HepG2 (cell line): ENCODE data around the gene SPECC1L. TPM values are rescaled to one million over a fixed set of nuclear protein-coding genes. Genes with fewer than 3 reads are reported as not detected.

Source experiments
- ATAC-seq: fragments of 200-7000 bp; cut with Tn5 transposase; 3 replicates; pipeline ENCODE4 v1.9.1; 2020; ENCODE audit warnings: mild to moderate bottlenecking, moderate library complexity
- BruUV-seq: library from RNA; stranded (reverse); fragments of 400-500 nt; replicated peaks from 2 replicates; lab custom pipeline; 2021; lab: Mats Ljungman, UMichigan
- CTCF ChIA-PET: fragments of 300-600 bp; formaldehyde crosslinking; extraction: SDS; loops from one replicate; lab custom pipeline; 2021; ENCODE audit warnings: low total read pairs, inconsistent platforms, low intra/inter-chr PET ratio; lab: Yijun Ruan, JAX
- POLR2A ChIA-PET: fragments of 350-600 bp; sonication (Branson Sonifier 250); formaldehyde crosslinking; loops from one replicate; lab custom pipeline; 2020; ENCODE audit warnings: antibody characterized with exemption, inconsistent platforms; lab: Yijun Ruan, JAX
- DNase-seq: peaks from one replicate; pipeline ENCODE4 v3.0.0-alpha.2; 2015; ENCODE audit warnings: low spot score
- FAIRE-seq: peaks from 3 replicates; lab custom pipeline; 2011; peaks lifted over from hg19 to GRCh38; lab: Jason Lieb, UNC
- H2AFZ ChIP-seq: one replicate; pipeline ENCODE4 v1.6.1; 2011; ENCODE audit warnings: low read length, inconsistent platforms
- H3K27ac ChIP-seq: fragments of 300-600 bp; 3 replicates; pipeline ENCODE4 v1.8.0; 2011; ENCODE audit warnings: mixed run types, mild to moderate bottlenecking, mixed read lengths, low read length, inconsistent platforms; ENCODE audit not compliant: insufficient read depth; ENCODE audit errors: extremely low read length
- H3K27me3 ChIP-seq, 2 experiments: fragments of 200-600 bp in 1 of 2; 2 replicates in 1 of 2; 3 replicates in 1 of 2; pipeline versions ENCODE4 v1.6.0 to v1.8.0; 2011; ENCODE audit warnings: low read length in 2 of 2, mild to moderate bottlenecking in 2 of 2, moderate library complexity in 2 of 2, inconsistent platforms in 1 of 2; ENCODE audit not compliant: insufficient read depth in 2 of 2, control insufficient read depth in 1 of 2
- H3K36me3 ChIP-seq, 2 experiments: fragments of 200-600 bp in 1 of 2; replicated peaks in 1 of 2; 2 replicates in 1 of 2; 3 replicates in 1 of 2; pipeline versions ENCODE4 v1.5.1 to v1.8.0; 2011; ENCODE audit warnings: low read length in 2 of 2, inconsistent platforms in 1 of 2; ENCODE audit not compliant: insufficient read depth in 2 of 2, control insufficient read depth in 1 of 2
- H3K4me1 ChIP-seq: 2 replicates; pipeline ENCODE4 v1.5.1; 2012; ENCODE audit warnings: low read length, inconsistent platforms; ENCODE audit not compliant: insufficient read depth
- H3K4me2 ChIP-seq: 2 replicates; pipeline ENCODE4 v1.6.0; 2011; ENCODE audit warnings: low read depth, low read length, inconsistent platforms
- H3K4me3 ChIP-seq, 3 experiments: fragments of 200-600 bp in 1 of 3; sonication (generic), shearing (Covaris generic) in 1 of 3; replicated peaks in 1 of 3; 2 replicates each; pipeline ENCODE4 v1.5.1; 2011 to 2016; ENCODE audit warnings: low read length in 3 of 3, inconsistent platforms in 2 of 3, low read depth in 2 of 3, mild to moderate bottlenecking in 2 of 3, control low read depth in 1 of 3, mixed read lengths in 1 of 3; ENCODE audit not compliant: insufficient read depth in 1 of 3
- H3K79me2 ChIP-seq: one replicate; pipeline ENCODE4 v1.6.1; 2011; ENCODE audit warnings: low read length, inconsistent platforms; ENCODE audit not compliant: insufficient read depth
- H3K9ac ChIP-seq: 2 replicates; pipeline ENCODE4 v1.6.0; 2011; ENCODE audit warnings: mild to moderate bottlenecking, low read depth, low read length, inconsistent platforms; ENCODE audit not compliant: insufficient read depth
- H3K9me3 ChIP-seq: 2 replicates; pipeline ENCODE4 v1.5.1; 2012; ENCODE audit warnings: mild to moderate bottlenecking, low read length
- H4K20me1 ChIP-seq: 2 replicates; pipeline ENCODE4 v1.6.0; 2011; ENCODE audit warnings: inconsistent platforms, mild to moderate bottlenecking, low read length, moderate library complexity; ENCODE audit not compliant: insufficient read depth
- CHCHD3 ChIP-seq: sonication (generic); formaldehyde crosslinking; IDR thresholded peaks from 2 replicates; pipeline ENCODE4 v1.8.0; 2022; ENCODE audit warnings: mild to moderate bottlenecking, missing genetic modification reagents, moderate library complexity
- HMG20A ChIP-seq: IDR thresholded peaks from 2 replicates; pipeline ENCODE4 v1.6.1; 2016; ENCODE audit warnings: borderline replicate concordance
- HNRNPK ChIP-seq: fragments of 200-400 bp; formaldehyde crosslinking; IDR thresholded peaks from 2 replicates; pipeline ENCODE4 v1.6.1; 2018; ENCODE audit warnings: low read length, low read depth, moderate library complexity, mild to moderate bottlenecking; ENCODE audit not compliant: poor library complexity, severe bottlenecking
- HOXA3 ChIP-seq: sonication (generic); formaldehyde crosslinking; IDR thresholded peaks from 2 replicates; pipeline ENCODE4 v1.5.0; 2020; ENCODE audit warnings: missing genetic modification reagents
- MEIS2 ChIP-seq: sonication (generic); formaldehyde crosslinking; IDR thresholded peaks from 2 replicates; pipeline ENCODE4 v1.9.0; 2021; ENCODE audit warnings: mild to moderate bottlenecking, missing genetic modification reagents
- NCOA5 ChIP-seq: sonication (generic); formaldehyde crosslinking; IDR thresholded peaks from 2 replicates; pipeline ENCODE4 v1.4.0; 2020; ENCODE audit warnings: missing genetic modification reagents
- POLR2AphosphoS2 ChIP-seq: IDR thresholded peaks from 2 replicates; pipeline ENCODE4 v1.6.1; 2011; ENCODE audit warnings: low read depth, low read length, improper control_type of control experiment
- RARG ChIP-seq: sonication (generic); formaldehyde crosslinking; IDR thresholded peaks from 2 replicates; pipeline ENCODE4 v1.4.0; 2020; ENCODE audit warnings: low read depth, mild to moderate bottlenecking, missing genetic modification reagents
- RCOR2 ChIP-seq: IDR thresholded peaks from 2 replicates; pipeline ENCODE4 v1.6.1; 2016; ENCODE audit warnings: missing biosample characterization, missing genetic modification reagents
- SP140L ChIP-seq: sonication (generic); formaldehyde crosslinking; IDR thresholded peaks from 2 replicates; pipeline ENCODE4 v1.4.0; 2020; ENCODE audit warnings: missing genetic modification reagents, borderline replicate concordance
- TCF12 ChIP-seq, 2 experiments: fragments of 450-650 bp in 1 of 2; sonication (generic) in 1 of 2; formaldehyde crosslinking in 1 of 2; IDR thresholded peaks; 2 replicates each; pipeline versions ENCODE4 v1.6.1 to v1.8.0; 2017 to 2022; ENCODE audit warnings: antibody characterized with exemption in 1 of 2, mild to moderate bottlenecking in 1 of 2, missing genetic modification reagents in 1 of 2, moderate library complexity in 1 of 2
- TSC22D2 ChIP-seq: sonication (generic); formaldehyde crosslinking; IDR thresholded peaks from 2 replicates; pipeline ENCODE4 v1.5.1; 2020; ENCODE audit warnings: missing genetic modification reagents, mild to moderate bottlenecking, borderline replicate concordance
- ZNF30 ChIP-seq: sonication (generic); formaldehyde crosslinking; IDR thresholded peaks from 2 replicates; pipeline ENCODE4 v1.5.0; 2020; ENCODE audit warnings: mild to moderate bottlenecking, missing genetic modification reagents
- ZNF382 ChIP-seq: sonication (generic); formaldehyde crosslinking; IDR thresholded peaks from 2 replicates; pipeline ENCODE4 v1.5.0; 2020; ENCODE audit warnings: missing genetic modification reagents, mild to moderate bottlenecking, borderline replicate concordance
- ZNF879 ChIP-seq: sonication (generic); formaldehyde crosslinking; IDR thresholded peaks from 2 replicates; pipeline ENCODE4 v1.8.1; 2023; ENCODE audit warnings: missing genetic modification reagents
- WGBS: methylation state at CpG from one replicate; pipeline ENCODE4 v1.1.6; 2017; ENCODE audit warnings: low lambda C conversion rate; 5-methylcytosine and 5-hydroxymethylcytosine counted together
- in situ Hi-C: cut with HindIII; loops from 2 replicates; pipeline ENCODE4 v1.10.0; 2017; ENCODE audit warnings: low pct_unique_long_range_greater_than_20kb; ENCODE audit not compliant: extremely low pct_ligation_motif_present
- intact Hi-C: fragments of 100-400 bp; cut with micrococcal nuclease; formaldehyde crosslinking; loops from one replicate; pipeline ENCODE4 v1.10.0; 2022; ENCODE audit not compliant: unreplicated experiment
- polyA plus RNA-seq, 8 experiments: library from polyadenylated mRNA; depleted of rRNA in 3 of 8; stranded (reverse) in 7 of 8; unstranded in 1 of 8; fragments of >200 nt; fragmentation: Illumina TruSeq in 4 of 8; extraction: Trizol in 4 of 8; gene quantifications; 2 replicates each; pipeline versions ENCODE4 v1.2.1 to v1.2.3, GENCODE V29; 2011 to 2016; ENCODE audit warnings: low read depth in 4 of 8, missing spikeins in 1 of 8, mixed read lengths in 1 of 8; ENCODE audit not compliant: insufficient read depth in 1 of 8
- total RNA-seq, 5 experiments: library from RNA; depleted of rRNA; stranded (reverse); fragments of >200 nt; fragmentation: Illumina TruSeq; extraction: Trizol; gene quantifications; 2 replicates each; pipeline ENCODE4 v1.2.3, GENCODE V29; 2016; ENCODE audit warnings: low read depth in 1 of 5

SPECC1L gene
- total and polyA plus RNA-seq, 2 of the 13 experiments (the other 11 are each of a cell fraction or from before 2014, with no cell fraction given), result 14.1 to 30.3 TPM

DNA sequence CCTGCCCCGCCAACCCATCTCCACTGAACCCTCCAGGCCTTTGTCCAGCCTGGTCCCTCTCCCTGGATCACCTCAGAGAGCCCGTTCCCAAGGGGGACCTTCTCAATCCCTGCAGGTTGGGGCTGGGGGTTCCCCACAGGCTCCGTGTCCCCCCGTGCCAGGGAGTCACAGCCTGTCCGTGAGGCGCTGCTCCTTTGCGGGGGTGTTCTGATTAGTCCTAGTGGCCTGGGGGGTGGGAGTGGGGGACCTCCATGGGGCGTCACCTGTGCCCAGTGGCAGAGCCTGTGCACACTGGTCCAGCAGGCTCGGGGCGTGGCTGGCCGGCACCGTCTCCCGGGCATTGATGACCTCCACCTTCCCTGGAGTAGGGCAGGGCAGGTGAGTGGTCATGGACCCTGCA lies 37.4 kb upstream of the SPECC1L start:
- Histone ChIP-seq H4K20me1 (no peaks in the 10 kb centered on the region), H3K4me3 (no peak overlapping the region), H3K27me3 (no peaks in the 10 kb centered on the region), H3K9me3 (no peaks in the 10 kb centered on the region), H3K79me2 (no peaks in the 10 kb centered on the region), H3K4me2 (no peak overlapping the region)
- BruUV-seq, result no TSS peak
- no peak for ATAC-seq
- in situ Hi-C loops (no loop called here), intact Hi-C loops (no loop called here)
- WGBS, result 89% methylated on average over 7 of the region's 13 CpGs
- DNase-seq, result no peak
- FAIRE-seq, result no peak
- TF ChIP-seq ZNF30 (no peak), HOXA3 (CRISPR knock-in tag) (no peak), NCOA5 (no peak), RCOR2 (CRISPR knock-in tag) (no peak), SP140L (no peak), RARG (no peak), TCF12 (IDR thresholded peaks at IDR 0.05) (no peak), TCF12 (CRISPR knock-in tag; IDR thresholded peaks at IDR 0.05) (no peak), ZNF382 (CRISPR knock-in tag) (no peak), TSC22D2 (CRISPR knock-in tag) (no peak), HNRNPK (no peak), HMG20A (CRISPR knock-in tag) (no peak), POLR2AphosphoS2 (no peak), CHCHD3 (CRISPR knock-in tag) (no peak), ZNF879 (CRISPR knock-in tag) (no peak), MEIS2 (CRISPR knock-in tag) (no peak)
- TF ChIP-seq, all 625 proteins: peak for 0
- ChIA-PET POLR2A (no interaction called here), CTCF (no interaction called here)
- H3K9ac ChIP-seq, result no peak overlapping the region
- H3K27ac ChIP-seq, result no peak overlapping the region
- H3K36me3 ChIP-seq, result no peaks in the 10 kb centered on the region
- H2AFZ ChIP-seq, result no peak overlapping the region
- H3K4me1 ChIP-seq, result peaks cover 20% of the 10 kb centered on the region
